ENCODE results near the gene COMMD8.

DNA sequence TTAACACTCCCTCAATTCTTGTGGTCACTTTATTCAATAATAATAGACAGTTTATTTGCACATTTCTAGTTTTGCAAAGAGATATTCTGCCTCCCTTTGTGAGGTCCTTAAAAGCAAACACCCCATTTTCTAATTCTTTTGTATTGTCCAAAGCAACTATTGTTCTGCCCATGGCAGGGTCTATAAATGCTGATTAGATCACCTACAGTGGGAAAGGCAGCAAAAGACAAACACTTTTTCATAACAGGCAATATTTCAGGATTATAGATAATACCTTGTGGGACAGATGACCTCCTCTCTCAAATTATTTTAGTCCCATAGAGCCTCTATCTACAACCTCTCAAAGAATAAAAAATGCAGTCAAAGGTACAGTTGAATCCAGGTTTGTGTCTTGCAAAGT lies 28.6 kb downstream of the COMMD8 start:
- TF ChIP-seq CTCF (IDR thresholded peaks at IDR 0.05) (no peak), POLR2A (IDR thresholded peaks at IDR 0.05) (no peak)
